ENCODE measurements around the gene SND1.
A peak's percentile ranks its signal among the peaks of the same experiment; 100 is the strongest.

SND1 gene

DNA sequence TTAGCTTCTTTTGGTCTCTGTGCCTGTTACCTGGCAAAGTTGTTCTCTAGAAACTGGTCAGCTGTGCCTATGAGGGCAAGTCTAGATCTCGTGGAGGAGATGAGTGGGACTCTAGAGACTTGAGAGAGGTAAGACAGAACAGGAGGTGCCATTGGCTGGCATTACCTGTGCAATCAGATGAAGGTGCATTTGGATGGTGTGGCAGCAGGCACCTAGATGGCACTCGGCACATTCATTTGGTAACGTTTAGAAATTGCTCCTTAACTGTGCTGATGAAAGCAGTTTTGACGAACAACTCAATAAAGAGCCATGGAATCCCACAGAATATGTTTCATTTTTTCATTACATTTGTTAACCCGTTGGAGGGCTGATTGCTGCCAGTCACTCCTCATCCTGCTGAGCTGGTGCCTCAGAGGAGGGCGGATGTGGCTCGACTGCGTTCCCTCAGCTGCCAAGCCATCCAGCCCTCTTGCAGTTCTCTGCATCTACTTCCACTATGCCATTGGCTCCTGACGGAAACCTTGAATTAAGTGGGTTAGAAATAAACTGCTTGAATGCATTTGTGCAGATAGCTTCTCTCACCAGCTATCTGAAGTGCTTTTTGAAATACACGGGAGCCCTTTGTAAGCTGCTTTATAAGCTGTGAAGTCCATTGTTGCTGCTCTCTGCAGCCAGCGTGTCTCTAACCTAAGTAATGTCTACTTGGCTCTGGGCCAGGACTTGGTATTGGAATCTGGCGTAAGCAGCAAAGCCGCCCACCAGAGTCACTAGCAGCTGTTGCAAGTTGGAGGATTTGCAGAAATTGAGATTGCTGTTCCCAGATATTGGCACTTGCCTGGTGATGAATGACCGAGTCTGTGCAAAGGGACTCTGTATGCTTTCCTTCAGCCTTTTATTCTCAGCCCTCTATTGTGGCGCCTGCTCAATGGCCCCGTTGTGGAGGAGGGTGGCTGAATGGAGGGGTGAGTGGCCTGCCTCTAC is 291.8 kb downstream of the SND1 start:
- Histone ChIP-seq H3K27me3 (ENCODE audit: insufficient read depth, low read depth, severe bottlenecking) (no peaks in the 10 kb centered on the region), H3K9me3 (ENCODE audit: severe bottlenecking) (no peaks in the 10 kb centered on the region), H3K36me3 (no peaks in the 10 kb centered on the region; the same call in 1 of the 2 replicates), H3K4me3 (ENCODE audit: low read depth, low read length) (no peak overlapping the region), H3K27ac (peak overlapping the region; percentile 56)
- TF ChIP-seq, protein P1, sequence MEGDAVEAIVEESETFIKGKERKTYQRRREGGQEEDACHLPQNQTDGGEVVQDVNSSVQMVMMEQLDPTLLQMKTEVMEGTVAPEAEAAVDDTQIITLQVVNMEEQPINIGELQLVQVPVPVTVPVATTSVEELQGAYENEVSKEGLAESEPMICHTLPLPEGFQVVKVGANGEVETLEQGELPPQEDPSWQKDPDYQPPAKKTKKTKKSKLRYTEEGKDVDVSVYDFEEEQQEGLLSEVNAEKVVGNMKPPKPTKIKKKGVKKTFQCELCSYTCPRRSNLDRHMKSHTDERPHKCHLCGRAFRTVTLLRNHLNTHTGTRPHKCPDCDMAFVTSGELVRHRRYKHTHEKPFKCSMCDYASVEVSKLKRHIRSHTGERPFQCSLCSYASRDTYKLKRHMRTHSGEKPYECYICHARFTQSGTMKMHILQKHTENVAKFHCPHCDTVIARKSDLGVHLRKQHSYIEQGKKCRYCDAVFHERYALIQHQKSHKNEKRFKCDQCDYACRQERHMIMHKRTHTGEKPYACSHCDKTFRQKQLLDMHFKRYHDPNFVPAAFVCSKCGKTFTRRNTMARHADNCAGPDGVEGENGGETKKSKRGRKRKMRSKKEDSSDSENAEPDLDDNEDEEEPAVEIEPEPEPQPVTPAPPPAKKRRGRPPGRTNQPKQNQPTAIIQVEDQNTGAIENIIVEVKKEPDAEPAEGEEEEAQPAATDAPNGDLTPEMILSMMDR (IDR thresholded peaks at IDR 0.05; ENCODE audit: low read depth, low read length) = no peak
- DNase-seq = peak; percentile 92

DNA sequence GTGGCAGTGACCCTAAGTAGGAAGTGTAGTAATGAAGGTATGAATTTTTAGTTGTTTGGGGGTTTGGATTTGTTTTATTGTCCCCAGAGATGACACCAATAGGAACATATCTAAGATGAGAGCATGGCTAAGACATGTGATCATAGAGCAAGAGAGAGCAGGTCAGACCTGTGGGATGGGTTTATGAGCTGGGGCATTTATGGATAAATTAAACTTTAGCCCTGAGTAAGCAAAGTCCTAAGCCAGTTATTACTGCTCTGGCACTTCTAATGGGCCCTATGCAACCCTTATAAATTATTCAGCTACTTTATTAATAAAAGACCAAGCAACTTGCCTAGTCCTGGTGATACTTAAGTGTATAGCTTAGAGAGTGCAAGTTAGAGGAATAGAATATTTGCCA is 294.1 kb downstream of the SND1 start:
- no peak overlapping the region for H3K4me3 ChIP-seq (ENCODE audit: low read depth, low read length)
- no peak overlapping the region for H3K27ac ChIP-seq
- DNase-seq = no peak
- no peaks in the 10 kb centered on the region; the same call in 1 of the 2 replicates for H3K36me3 ChIP-seq
- TF ChIP-seq, protein P1 (IDR thresholded peaks at IDR 0.05; ENCODE audit: low read depth, low read length) = no peak
- H3K27me3 ChIP-seq (ENCODE audit: insufficient read depth, low read depth, severe bottlenecking) = no peaks in the 10 kb centered on the region
- no peaks in the 10 kb centered on the region for H3K9me3 ChIP-seq (ENCODE audit: severe bottlenecking)

DNA sequence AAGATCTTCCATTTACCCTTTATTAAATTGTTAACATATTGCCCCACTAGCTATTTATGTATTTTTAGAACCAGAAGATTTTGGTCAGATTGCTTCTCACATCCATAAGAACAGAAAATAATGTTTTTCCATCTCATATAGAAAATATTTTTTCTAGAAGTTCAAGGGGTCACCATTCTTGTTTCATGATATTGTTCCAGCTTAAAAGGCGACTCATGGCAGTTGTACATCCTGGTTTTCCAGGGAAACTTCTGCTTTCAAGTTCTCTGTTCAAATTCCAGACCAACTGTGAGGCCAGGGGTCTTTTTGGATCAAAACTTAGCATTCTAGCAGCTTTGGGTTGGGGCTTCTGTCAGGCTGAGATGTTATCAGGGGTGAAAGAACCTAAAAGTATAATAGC is 294.9 kb downstream of the SND1 start:
- DNase-seq = no peak
- no peak overlapping the region for H3K27ac ChIP-seq
- no peaks in the 10 kb centered on the region for H3K9me3 ChIP-seq (ENCODE audit: severe bottlenecking)
- H3K36me3 ChIP-seq = no peaks in the 10 kb centered on the region; the same call in 1 of the 2 replicates
- no peaks in the 10 kb centered on the region for H3K27me3 ChIP-seq (ENCODE audit: insufficient read depth, low read depth, severe bottlenecking)
- no peak overlapping the region for H3K4me3 ChIP-seq (ENCODE audit: low read depth, low read length)
- TF ChIP-seq, protein P1 (IDR thresholded peaks at IDR 0.05; ENCODE audit: low read depth, low read length) = no peak

- TF ChIP-seq, protein P1 (IDR thresholded peaks at IDR 0.05; ENCODE audit: low read depth, low read length) = no peak
- Histone ChIP-seq H3K9me3 (ENCODE audit: severe bottlenecking) (no peaks in the 10 kb centered on the region), H3K4me3 (ENCODE audit: low read depth, low read length) (no peak overlapping the region), H3K27me3 (ENCODE audit: insufficient read depth, low read depth, severe bottlenecking) (no peaks in the 10 kb centered on the region), H3K36me3 (no peaks in the 10 kb centered on the region; the same call in 1 of the 2 replicates), H3K27ac (no peak overlapping the region)
- DNase-seq = peak; percentile 21
These were observed 296.3 kb downstream of the SND1 start for GRCh38 chr7:127948312-127948711.

DNA sequence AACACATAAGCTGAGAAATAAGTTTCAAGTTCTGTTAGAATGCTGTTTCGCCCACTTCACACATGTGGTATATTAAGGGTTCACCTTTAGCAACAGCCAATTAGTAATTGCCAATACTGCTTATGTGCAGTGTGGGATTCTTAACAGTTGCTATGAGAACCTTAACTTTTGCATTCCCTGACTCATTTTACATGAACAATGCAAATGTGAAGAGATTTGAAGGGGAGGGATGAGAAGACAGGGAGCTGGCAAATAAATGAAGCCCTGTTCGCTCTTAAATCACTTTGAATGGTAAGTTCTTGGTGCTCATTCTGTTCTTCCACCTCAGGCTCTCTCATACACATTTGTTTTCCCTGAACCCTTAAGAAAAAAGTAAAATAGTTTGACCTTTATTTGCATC is 296.9 kb downstream of the SND1 start:
- Histone ChIP-seq H3K27me3 (ENCODE audit: insufficient read depth, low read depth, severe bottlenecking) (no peaks in the 10 kb centered on the region), H3K36me3 (no peaks in the 10 kb centered on the region), H3K27ac (no peak overlapping the region), H3K9me3 (ENCODE audit: severe bottlenecking) (no peaks in the 10 kb centered on the region), H3K4me3 (ENCODE audit: low read depth, low read length) (no peak overlapping the region)
- DNase-seq = no peak
- TF ChIP-seq, protein P1 (IDR thresholded peaks at IDR 0.05; ENCODE audit: low read depth, low read length) = no peak
